ENCODE measurements around the gene EP400.

The EP400 gene

GRCh38 chr12:131927110-131928079 lies 22.3 kb upstream of the EP400 start:
- DNase-seq (ENCODE audit: low spot score): no peak

GRCh38 chr12:131928080-131928710 lies 21.5 kb upstream of the EP400 start:
- DNase-seq (ENCODE audit: low spot score): no peak

- peak; percentile 96 for DNase-seq (ENCODE audit: low spot score)
Observed at GRCh38 chr12:131928711-131929580, 20.8 kb upstream of the EP400 start, which contains the start of gene PUS1. TSS of gene PUS1 (plus strand) at chr12:131929276. CDS start at chr12:131929723, 447 bp downstream.

- DNase-seq (ENCODE audit: low spot score): no peak
Observed at GRCh38 chr12:131929581-131930456, 19.9 kb upstream of the EP400 start.

- no peak for DNase-seq (ENCODE audit: low spot score)
Observed at GRCh38 chr12:131930510-131930909, 19.2 kb upstream of the EP400 start.

- DNase-seq (ENCODE audit: low spot score): no peak
Observed at GRCh38 chr12:131933387-131933786, 16.4 kb upstream of the EP400 start.

GRCh38 chr12:131934535-131934934 lies 15.2 kb upstream of the EP400 start:
- DNase-seq (ENCODE audit: low spot score): no peak

- no peak for DNase-seq (ENCODE audit: low spot score)
Observed at GRCh38 chr12:131938082-131938481, 11.7 kb upstream of the EP400 start.

- no peak for DNase-seq (ENCODE audit: low spot score)
Observed at GRCh38 chr12:131939007-131939406, 10.7 kb upstream of the EP400 start.

GRCh38 chr12:131940141-131940547 lies 9.6 kb upstream of the EP400 start:
- DNase-seq (ENCODE audit: low spot score): no peak

GRCh38 chr12:131941116-131941986 lies 8.4 kb upstream of the EP400 start:
- no peak for DNase-seq (ENCODE audit: low spot score)

GRCh38 chr12:131941987-131942341 lies 7.8 kb upstream of the EP400 start:
- DNase-seq (ENCODE audit: low spot score): no peak

GRCh38 chr12:131942671-131943070 lies 7.1 kb upstream of the EP400 start:
- DNase-seq (ENCODE audit: low spot score): no peak

GRCh38 chr12:131943389-131943788 lies 6.4 kb upstream of the EP400 start:
- DNase-seq (ENCODE audit: low spot score): no peak

GRCh38 chr12:131943876-131944275 lies 5.9 kb upstream of the EP400 start:
- no peak for DNase-seq (ENCODE audit: low spot score)

GRCh38 chr12:131944601-131945251 lies 5.0 kb upstream of the EP400 start:
- no peak for DNase-seq (ENCODE audit: low spot score)

- DNase-seq (ENCODE audit: low spot score): no peak
Observed at GRCh38 chr12:131946757-131947156, 3.0 kb upstream of the EP400 start.

GRCh38 chr12:131947482-131948027 lies 2.2 kb upstream of the EP400 start:
- DNase-seq (ENCODE audit: low spot score): no peak

- DNase-seq (ENCODE audit: low spot score): no peak
Observed at GRCh38 chr12:131948166-131948712, 1.5 kb upstream of the EP400 start.
